DMS114 treated with DMSO at 0.1 percent for 48 hours (cell line): Measurements from ENCODE around the gene ADM2.
"Not testable (repeated sequence)": the region's sequence is repeated elsewhere in the genome, so short reads cannot be mapped to it uniquely, and the experiment has no call there.

Experiments
- DNase-seq: peaks from one replicate; lab custom pipeline; 2025; ENCODE audit not compliant: unreplicated experiment; lab: John Stamatoyannopoulos, UW

Gene ADM2

GRCh38 chr22:50505276-50505775, 24.0 kb downstream of the ADM2 start:
- DNase-seq = no peak

GRCh38 chr22:50505776-50506610, 24.6 kb downstream of the ADM2 start:
- no peak for DNase-seq

- no peak for DNase-seq
These were observed 25.5 kb downstream of the ADM2 start for GRCh38 chr22:50506611-50507420.

DNA sequence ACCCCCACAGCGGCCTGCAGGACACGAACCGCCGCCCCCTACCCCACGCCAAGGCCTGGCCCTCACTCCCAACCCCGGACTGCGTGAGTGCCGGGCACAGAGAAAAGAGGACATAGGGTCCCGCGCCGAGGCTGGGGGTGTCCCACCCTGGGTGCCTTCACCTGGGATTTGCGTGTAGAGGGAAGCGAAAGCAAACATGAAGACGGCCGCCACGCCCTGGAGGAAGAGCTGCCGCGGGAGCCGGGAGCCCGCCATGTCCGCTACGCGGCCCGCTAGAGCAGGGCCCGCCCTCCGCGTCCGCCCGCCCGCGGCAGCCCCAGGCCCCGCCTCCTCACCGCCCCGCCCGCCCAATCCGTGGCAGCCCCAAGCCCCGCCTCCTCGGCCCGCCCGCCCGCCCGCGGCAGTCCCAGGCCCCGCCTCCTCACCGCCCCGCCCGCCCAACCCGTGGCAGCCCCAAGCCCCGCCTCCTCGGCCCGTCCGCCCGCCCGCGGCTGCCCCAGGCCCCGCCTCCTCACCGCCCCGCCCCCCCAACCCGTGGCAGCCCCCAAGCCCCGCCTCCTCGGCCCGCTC, 26.2 kb downstream of the ADM2 start, which contains the start of gene LMF2:
Gene LMF2 (minus strand): TSS at position 282 of the 570 bp plus-strand sequence. CDS start 27 bp downstream, at position 255.
- DNase-seq = peak; percentile 77

DNA sequence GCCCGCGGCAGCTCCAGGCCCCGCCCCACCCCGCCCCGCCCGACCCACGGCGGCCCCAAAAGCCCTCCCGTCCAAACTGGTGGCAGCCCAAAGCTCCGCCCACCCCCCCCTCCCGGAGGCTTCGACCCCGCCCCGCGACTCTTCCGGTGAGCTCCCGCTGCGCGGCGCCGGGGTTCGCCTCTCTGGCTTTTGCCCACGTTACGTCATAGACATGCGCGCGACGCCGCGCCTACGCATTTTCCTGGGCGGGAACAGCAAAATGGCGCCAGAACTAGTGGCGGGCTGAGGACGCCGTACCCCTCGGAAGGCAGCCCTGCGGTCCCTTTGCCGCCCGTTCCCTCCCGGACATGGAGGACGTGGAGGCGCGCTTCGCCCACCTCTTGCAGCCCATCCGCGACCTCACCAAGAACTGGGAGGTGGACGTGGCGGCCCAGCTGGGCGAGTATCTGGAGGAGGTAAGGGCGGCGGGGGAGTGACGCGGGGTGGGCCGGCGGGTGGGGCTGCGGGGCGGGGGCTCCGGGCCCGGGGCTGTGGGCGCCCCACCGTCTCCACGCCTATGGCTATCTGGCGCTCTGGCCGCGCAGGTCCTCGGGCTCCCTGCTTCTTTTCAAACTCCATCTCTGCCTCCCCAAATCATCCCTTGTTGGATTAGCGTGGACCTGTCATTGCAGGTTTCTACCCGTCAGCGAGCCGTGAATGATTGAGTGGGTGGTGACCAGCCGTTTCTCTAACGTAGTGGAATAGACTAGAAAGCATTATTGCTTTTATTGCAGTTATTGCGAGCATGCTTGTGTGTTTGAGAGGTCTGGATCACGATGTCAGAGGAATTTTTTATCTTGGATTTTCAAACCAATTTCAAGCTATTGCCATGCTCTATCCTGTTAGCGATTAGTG, 26.9 kb downstream of the ADM2 start, which contains the start of gene NCAPH2:
Gene NCAPH2 (plus strand): TSS at position 234 of the 894 bp plus-strand sequence. CDS start 114 bp downstream, at position 348.
- peak; percentile 85 for DNase-seq

DNA sequence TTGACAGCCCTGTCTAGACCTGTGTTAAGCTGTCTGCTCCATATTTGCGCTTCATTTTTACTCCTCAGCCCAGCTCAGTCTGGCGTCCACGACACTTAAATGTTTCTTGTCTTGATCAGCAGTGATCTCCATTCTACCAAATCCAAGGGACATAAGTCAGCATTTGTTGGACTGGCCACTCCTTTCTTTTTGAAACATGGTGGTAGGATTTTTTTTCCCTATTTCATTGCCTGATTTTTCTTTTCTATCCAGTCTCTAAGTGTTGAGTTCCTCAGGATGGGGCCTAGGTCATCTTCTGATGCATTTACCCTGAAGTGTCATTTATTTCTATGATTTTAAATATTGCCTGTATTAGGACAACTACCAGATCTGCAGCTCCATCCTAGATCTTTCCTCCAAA, 27.6 kb downstream of the ADM2 start:
- no peak for DNase-seq

DNA sequence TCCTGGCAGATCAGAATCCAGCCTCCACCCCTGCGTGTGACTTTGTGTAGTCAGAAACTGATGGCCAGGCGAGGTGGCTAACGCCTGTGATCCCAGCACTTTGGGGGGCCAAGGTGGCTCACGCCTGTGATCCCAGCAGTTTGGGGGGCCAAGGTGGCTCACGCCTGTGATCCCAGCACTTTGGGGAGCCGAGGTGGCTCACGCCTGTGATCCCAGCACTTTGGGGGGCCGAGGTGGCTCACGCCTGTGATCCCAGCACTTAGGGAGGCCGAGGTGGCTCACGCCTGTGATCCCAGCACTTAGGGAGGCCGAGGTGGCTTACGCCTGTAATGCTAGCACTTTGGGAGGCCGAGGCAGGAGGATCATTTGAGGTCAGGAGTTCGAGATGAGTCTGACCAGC, 31.8 kb downstream of the ADM2 start:
- DNase-seq = no peak

DNA sequence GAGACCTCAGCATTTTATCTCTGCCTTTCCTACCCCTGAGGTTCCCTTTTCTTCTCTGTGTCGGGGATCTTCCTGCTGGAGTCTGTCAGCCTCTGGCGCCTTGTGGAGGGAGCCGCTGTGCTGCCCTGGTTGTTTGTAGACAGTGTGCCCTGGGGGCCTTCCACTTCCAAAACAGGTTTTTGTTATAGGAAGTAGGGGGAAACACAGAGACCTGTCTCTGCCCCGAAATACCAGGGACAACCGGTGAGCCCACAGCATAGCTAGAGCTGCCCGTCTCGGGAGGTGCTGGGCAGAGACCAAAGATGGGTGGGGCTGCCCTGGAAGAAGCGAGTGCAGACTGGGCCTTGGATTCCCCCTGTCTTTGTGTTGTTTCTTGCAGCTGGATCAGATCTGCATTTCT, 34.7 kb downstream of the ADM2 start:
- DNase-seq = no peak

DNA sequence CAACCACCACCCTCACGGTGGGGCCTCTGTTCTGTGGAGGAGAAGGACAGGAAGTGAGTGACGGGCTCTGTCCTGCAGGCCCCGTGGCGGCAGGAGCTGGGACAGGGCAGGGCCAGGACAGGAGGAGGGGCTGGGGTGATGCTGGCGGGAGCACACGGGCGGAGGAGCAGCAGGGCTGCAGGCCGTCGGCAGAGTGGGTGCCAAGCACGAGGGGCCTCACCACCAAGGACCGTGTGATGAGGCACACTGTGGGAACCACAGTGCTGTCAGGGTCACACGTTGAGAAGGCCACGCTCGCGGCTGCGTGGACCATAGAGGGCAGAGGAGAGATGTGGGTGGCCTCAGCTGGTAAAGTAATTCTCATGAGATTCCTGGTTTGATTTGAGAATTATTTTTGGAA, 35.5 kb downstream of the ADM2 start:
- DNase-seq = no peak

DNA sequence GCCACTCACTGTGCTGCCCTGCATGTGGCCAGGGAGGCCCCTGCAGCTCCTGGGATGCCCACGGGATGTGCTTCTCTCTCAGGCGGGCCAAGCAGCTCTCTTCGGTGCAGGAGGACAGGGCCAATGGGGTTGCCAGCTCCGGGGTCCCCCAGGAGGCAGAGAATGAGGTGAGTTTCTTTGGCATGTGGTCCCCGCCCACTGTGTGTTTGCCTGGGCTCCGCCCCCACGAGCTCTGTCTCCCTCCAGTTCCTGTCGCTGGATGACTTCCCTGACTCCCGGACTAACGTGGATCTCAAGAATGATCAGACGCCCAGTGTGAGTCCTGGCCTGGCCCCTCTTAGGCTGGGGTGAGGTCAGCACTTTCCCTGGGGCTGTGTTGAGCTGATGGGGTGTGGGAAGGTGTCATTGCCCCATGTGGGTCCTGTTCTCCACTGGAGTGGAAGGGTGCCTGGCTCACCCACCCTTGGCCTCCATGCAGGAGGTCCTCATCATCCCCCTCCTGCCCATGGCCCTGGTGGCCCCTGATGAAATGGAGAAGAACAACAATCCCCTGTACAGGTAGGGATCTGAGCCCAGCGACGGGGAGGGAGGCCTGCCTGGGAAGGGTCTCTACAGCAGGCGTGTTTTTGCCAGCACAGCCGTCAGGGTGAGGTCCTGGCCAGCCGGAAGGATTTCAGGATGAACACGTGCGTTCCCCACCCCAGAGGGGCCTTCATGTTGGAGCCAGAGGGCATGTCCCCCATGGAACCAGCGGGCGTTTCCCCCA, 36.3 kb downstream of the ADM2 start:
- no peak for DNase-seq

DNA sequence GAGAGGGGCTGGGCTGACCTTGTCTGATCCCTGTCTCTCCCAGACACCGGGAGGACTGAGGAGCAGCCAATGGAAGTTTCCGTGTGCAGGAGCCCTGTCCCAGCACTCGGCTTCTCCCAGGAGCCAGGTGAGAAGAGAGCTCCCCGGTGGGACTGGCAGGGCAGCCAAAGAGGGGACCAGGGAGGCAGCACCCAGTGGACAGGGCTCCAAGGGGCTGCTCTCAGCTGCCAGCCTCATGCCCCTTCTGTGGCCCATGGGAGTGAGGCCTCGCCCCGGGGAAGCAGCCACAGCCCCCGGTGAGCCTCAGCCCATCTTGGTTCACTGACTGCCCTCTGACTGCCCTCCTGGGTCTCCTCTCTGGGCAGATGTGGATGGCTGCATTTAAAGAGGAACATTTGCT, 37.3 kb downstream of the ADM2 start:
- DNase-seq = no peak

- DNase-seq = no peak
These were observed 37.8 kb downstream of the ADM2 start for GRCh38 chr22:50519151-50519550.

GRCh38 chr22:50520184-50520583, 38.8 kb downstream of the ADM2 start:
- not testable (repeated sequence) for DNase-seq

GRCh38 chr22:50520826-50521453, 39.6 kb downstream of the ADM2 start:
- DNase-seq = no peak

DNA sequence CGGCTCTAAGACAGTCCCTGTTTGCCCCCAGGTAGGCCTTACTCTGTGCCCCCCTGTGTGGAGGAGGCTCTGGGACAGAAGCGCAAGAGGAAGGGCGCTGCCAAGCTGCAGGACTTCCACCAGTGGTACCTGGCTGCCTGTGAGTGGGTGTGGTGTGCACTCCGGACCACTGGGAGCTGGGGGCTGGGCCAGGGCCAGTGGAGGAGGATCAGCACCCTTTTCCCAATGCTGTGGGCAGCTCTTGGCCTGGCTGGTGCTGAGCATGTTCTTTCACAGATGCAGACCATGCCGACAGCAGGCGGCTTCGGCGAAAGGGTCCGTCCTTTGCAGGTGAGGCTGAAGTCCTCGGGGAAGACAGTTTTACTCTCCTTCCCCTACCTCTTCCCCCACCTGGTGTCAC, 40.4 kb downstream of the ADM2 start:
- no peak for DNase-seq

DNA sequence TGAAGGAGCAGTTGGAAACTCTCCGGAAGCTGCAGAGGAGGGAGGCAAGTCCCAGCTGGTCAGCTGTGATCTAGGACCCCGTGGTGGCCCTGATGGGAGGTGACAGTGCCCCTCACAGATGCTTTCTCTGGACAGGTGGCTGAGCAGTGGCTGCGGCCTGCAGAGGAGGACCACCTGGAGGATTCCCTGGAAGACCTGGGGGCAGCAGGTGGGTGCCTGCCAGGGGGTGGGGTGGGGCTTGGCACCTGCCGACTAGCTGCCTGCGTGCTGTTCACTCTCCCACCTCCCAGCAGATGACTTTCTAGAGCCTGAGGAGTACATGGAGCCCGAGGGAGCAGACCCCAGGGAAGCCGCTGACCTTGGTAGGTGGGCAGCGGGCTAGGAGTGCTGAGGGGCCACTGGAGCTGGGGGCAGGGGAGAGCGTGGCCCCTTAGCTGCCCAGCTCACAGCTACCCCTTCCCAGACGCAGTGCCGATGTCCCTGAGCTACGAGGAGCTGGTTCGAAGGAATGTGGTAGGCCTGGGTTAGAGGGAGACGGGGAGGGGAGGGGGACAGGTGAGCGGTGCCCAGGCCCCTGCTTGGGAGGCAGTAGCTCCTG, 41.0 kb downstream of the ADM2 start:
- no peak for DNase-seq

GRCh38 chr22:50522806-50523438, 41.6 kb downstream of the ADM2 start:
- DNase-seq = no peak

DNA sequence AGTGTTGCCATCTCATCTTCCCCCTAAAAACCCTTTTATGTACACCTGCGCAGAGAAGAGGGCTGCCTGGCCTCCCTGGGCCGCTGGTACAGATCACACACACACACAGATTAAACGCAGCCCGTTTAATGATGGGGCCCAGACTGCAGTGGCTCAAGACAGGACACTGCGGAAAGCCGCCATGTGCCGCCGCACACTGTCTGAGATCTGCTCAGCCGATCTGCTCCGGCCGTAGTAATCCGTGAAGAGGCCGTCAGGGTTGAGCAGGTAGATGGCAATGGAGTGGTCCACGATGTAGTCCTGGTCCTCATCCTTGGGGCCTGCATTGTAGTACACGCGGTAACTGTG, 42.1 kb downstream of the ADM2 start:
- DNase-seq = no peak
